GM10266 (cell line): ENCODE results near the gene ANTKMT.

Experiments used
- DNase-seq: peaks from one replicate; pipeline ENCODE4 v3.0.0; 2012; ENCODE audit errors: extremely low spot score
- CTCF ChIP-seq: IDR thresholded peaks from 2 replicates; pipeline ENCODE4 v1.5.1; 2012; ENCODE audit warnings: mild to moderate bottlenecking, low read depth; ENCODE audit not compliant: control insufficient read depth, insufficient read depth; ENCODE audit errors: missing control alignments

The ANTKMT gene

GRCh38 chr16:756428-756827 lies 35.5 kb downstream of the ANTKMT start:
- no peak for DNase-seq
- no peak for TF ChIP-seq CTCF

- no peak for DNase-seq
- TF ChIP-seq CTCF, result no peak
These were observed 38.4 kb downstream of the ANTKMT start for GRCh38 chr16:759110-759910.

- TF ChIP-seq CTCF, result no peak
These were observed 39.1 kb downstream of the ANTKMT start for GRCh38 chr16:760065-760464.

GRCh38 chr16:760545-761343 lies 39.8 kb downstream of the ANTKMT start, which contains the start of gene MSLN:
Gene MSLN (plus strand): TSS chr16:760734. CDS start chr16:762681, 1,947 bp downstream.
- TF ChIP-seq CTCF, result no peak
- DNase-seq, result no peak

More at GRCh38 chr16:760065-760464, 39.1 kb downstream of the ANTKMT start:
- DNase-seq, result no peak

GRCh38 chr16:761625-762513 lies 40.9 kb downstream of the ANTKMT start:
- no peak for TF ChIP-seq CTCF
- no peak for DNase-seq

- DNase-seq, result no peak
- TF ChIP-seq CTCF, result no peak
These were observed 41.8 kb downstream of the ANTKMT start for GRCh38 chr16:762595-763268.
